ENCODE data around the gene SLC25A28.
"Not testable (repeated sequence)": the region's sequence is repeated elsewhere in the genome, so short reads cannot be mapped to it uniquely, and the experiment has no call there.

Gene SLC25A28

GRCh38 chr10:99630991-99631390, 10.8 kb upstream of the SLC25A28 start:
- no peaks in the 10 kb centered on the region for H3K27me3 ChIP-seq

GRCh38 chr10:99630433-99630832, 10.2 kb upstream of the SLC25A28 start:
- Histone ChIP-seq H3K27me3 (no peaks in the 10 kb centered on the region), H3K36me3 (no peaks in the 10 kb centered on the region), H3K9me3 (no peaks in the 10 kb centered on the region), H3K27ac (no peak overlapping the region), H3K4me1 (ENCODE audit: control insufficient read depth in 1 of 2, insufficient read depth in 1 of 2, low read depth in 1 of 2, low read length in 1 of 2) (peaks cover 10 to 11% of the 10 kb centered on the region in 2 experiments), H3K4me3 (ENCODE audit: low read depth in 1 of 2, low read length in 1 of 2) (no peak overlapping the region)
- TF ChIP-seq, protein P1, sequence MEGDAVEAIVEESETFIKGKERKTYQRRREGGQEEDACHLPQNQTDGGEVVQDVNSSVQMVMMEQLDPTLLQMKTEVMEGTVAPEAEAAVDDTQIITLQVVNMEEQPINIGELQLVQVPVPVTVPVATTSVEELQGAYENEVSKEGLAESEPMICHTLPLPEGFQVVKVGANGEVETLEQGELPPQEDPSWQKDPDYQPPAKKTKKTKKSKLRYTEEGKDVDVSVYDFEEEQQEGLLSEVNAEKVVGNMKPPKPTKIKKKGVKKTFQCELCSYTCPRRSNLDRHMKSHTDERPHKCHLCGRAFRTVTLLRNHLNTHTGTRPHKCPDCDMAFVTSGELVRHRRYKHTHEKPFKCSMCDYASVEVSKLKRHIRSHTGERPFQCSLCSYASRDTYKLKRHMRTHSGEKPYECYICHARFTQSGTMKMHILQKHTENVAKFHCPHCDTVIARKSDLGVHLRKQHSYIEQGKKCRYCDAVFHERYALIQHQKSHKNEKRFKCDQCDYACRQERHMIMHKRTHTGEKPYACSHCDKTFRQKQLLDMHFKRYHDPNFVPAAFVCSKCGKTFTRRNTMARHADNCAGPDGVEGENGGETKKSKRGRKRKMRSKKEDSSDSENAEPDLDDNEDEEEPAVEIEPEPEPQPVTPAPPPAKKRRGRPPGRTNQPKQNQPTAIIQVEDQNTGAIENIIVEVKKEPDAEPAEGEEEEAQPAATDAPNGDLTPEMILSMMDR (IDR thresholded peaks at IDR 0.05): no peak

More at GRCh38 chr10:99630991-99631390, 10.8 kb upstream of the SLC25A28 start:
- Histone ChIP-seq H3K36me3 (no peaks in the 10 kb centered on the region), H3K4me1 (ENCODE audit: control insufficient read depth in 1 of 2, insufficient read depth in 1 of 2, low read depth in 1 of 2, low read length in 1 of 2) (peaks cover 10 to 11% of the 10 kb centered on the region in 2 experiments), H3K4me3 (ENCODE audit: low read depth in 1 of 2, low read length in 1 of 2) (no peak overlapping the region), H3K27ac (no peak overlapping the region), H3K9me3 (no peaks in the 10 kb centered on the region)
- TF ChIP-seq, protein P1 (IDR thresholded peaks at IDR 0.05): no peak

- TF ChIP-seq, protein P1 (IDR thresholded peaks at IDR 0.05): no peak
- Histone ChIP-seq H3K9me3 (no peaks in the 10 kb centered on the region), H3K27ac (no peak overlapping the region), H3K4me1 (ENCODE audit: control insufficient read depth in 1 of 2, insufficient read depth in 1 of 2, low read depth in 1 of 2, low read length in 1 of 2) (peaks cover 10 to 11% of the 10 kb centered on the region in 2 experiments), H3K4me3 (ENCODE audit: low read depth in 1 of 2, low read length in 1 of 2) (no peak overlapping the region), H3K36me3 (no peaks in the 10 kb centered on the region), H3K27me3 (no peaks in the 10 kb centered on the region)
These were observed 9.4 kb upstream of the SLC25A28 start for GRCh38 chr10:99629625-99629978.

- Histone ChIP-seq H3K4me3 (ENCODE audit: low read depth in 1 of 2, low read length in 1 of 2) (no peak overlapping the region), H3K9me3 (no peaks in the 10 kb centered on the region), H3K27ac (no peak overlapping the region), H3K36me3 (no peaks in the 10 kb centered on the region), H3K4me1 (ENCODE audit: control insufficient read depth in 1 of 2, insufficient read depth in 1 of 2, low read depth in 1 of 2, low read length in 1 of 2) (peaks cover 10 to 11% of the 10 kb centered on the region in 2 experiments), H3K27me3 (no peaks in the 10 kb centered on the region)
- TF ChIP-seq, protein P1 (IDR thresholded peaks at IDR 0.05): no peak
These were observed 8.8 kb upstream of the SLC25A28 start for GRCh38 chr10:99628923-99629624.

DNA sequence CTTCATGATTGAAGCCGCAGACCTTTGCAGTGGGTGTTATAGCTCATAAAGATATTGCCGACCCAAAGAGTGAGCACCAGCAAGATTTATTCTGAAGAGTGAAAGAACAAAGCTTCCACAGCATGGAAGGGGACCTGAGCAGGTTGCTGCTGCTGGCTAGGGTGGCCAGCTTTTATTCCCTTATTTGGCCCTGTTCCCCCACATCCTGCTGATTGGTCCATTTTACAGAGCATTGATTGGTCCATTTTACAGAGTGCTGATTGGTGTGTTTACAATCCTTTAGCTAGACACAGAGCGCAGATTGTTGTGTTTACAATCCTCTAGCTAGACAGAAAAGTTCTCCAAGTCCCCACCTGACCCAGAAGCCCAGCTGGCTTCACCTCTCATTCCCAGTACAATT, 4.9 kb upstream of the SLC25A28 start:
- not testable (repeated sequence) for H3K9me3 ChIP-seq, H3K36me3 ChIP-seq

GRCh38 chr10:99623919-99624318, 3.7 kb upstream of the SLC25A28 start:
- H3K4me3 ChIP-seq (ENCODE audit: low read depth in 1 of 2, low read length in 1 of 2): no peak overlapping the region
- H3K4me1 ChIP-seq (ENCODE audit: control insufficient read depth in 1 of 2, insufficient read depth in 1 of 2, low read depth in 1 of 2, low read length in 1 of 2): peaks cover 14 to 21% of the 10 kb centered on the region in 2 experiments
- H3K27ac ChIP-seq: peak overlapping the region; percentile 37
- H3K36me3 ChIP-seq: no peaks in the 10 kb centered on the region
- TF ChIP-seq, protein P1 (IDR thresholded peaks at IDR 0.05): no peak
- no peaks in the 10 kb centered on the region for H3K27me3 ChIP-seq
- no peaks in the 10 kb centered on the region for H3K9me3 ChIP-seq

More for the DNA sequence above, 4.9 kb upstream of the SLC25A28 start:
- H3K27ac ChIP-seq; H3K4me3 ChIP-seq (ENCODE audit: low read depth in 1 of 2, low read length in 1 of 2); H3K27me3 ChIP-seq: not testable (repeated sequence)
- peaks cover 6 to 12% of the 10 kb centered on the region in 2 experiments for H3K4me1 ChIP-seq (ENCODE audit: control insufficient read depth in 1 of 2, insufficient read depth in 1 of 2, low read depth in 1 of 2, low read length in 1 of 2)
